ENCODE measurements around the gene YWHAE. TPM values are rescaled to one million over a fixed set of nuclear protein-coding genes. Genes with fewer than 3 reads are reported as not detected.
"Not testable (repeated sequence)": the region's sequence is repeated elsewhere in the genome, so short reads cannot be mapped to it uniquely, and the experiment has no call there.

The YWHAE gene
- total RNA-seq, 1 donor from 2014 or later = 174 TPM

DNA sequence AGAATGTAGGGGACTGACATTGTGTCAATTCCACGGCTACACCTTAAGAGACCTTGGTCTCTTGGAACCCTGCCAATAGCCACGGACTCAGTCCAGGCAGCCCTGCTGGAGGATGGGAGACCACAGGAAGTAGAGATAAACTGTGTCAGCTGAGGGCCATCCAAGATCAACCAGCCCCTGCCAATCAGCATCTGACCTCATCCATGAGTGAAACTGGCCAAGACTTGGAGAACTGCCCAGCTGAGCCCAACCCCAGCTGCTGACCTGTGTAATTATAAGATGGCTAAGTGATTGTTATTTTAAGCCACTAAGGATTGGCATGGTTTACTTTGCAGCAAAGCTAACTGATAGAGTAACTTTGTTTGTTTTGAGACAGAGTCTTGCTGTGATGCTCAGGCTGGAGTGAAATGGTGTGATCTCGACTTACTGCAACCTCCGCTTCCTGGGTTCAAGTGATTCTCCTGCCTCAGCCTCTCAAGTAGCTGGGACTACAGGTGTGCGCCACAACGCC, 13.3 kb upstream of the YWHAE start:
- ATAC-seq (peak; percentile 92), DNase-seq (ENCODE audit: low spot score) (peak; percentile 95)

DNA sequence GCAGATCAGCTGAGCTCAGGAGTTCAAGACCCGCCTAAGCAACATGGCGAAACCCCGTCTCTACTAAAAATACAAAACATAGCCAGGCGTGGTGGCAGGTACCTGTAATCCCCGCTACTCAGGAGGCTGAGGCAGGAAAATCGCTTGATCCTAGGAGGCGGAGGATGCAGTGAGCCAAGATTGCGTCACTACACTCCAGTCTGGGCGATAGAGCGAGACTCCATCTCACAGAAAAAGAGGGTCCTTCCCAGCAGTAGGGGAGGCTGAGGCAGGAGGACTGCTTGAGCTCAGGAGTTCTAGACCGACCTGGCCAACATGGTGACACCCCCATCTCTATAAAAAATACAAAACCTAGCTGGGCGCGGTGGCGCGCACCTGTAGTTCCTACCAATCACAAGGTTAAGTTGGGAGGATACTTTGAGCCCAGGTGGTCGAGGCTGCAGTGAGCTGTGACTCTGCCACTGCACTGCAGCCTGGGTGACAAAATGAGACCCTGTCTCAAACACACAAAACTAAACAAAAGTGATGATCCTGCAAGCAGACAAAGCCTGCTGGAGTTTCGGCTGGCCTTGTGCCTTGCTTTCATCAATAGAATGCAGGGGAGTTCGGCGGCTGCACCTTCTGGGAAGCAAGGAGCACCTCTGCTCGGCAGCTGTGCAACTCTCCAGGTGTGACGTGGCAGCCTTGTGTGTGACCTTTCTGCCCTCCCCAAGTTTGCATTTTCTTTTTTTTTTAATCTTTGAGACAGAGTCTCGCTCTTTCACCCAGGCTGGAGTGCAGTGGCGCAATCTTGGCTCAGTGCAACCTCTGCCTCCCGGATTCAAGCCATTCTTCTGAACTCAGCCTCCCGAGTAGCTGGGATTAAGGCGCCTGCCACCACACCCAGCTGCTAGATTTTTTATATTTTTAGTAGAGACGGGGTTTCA, 12.4 kb upstream of the YWHAE start:
- DNase-seq (ENCODE audit: low spot score) = peak; percentile 73
- ATAC-seq = peak; percentile 69

- ATAC-seq = no peak
- DNase-seq (ENCODE audit: low spot score) = no peak
Observed at GRCh38 chr17:1402262-1402586, 2.2 kb upstream of the YWHAE start.

- no peak for DNase-seq (ENCODE audit: low spot score)
- ATAC-seq = peak; percentile 41
Observed at GRCh38 chr17:1398931-1399678, 917 bp downstream of the YWHAE start.

GRCh38 chr17:1398028-1398427, 2.0 kb downstream of the YWHAE start:
- DNase-seq (ENCODE audit: low spot score) (no peak), ATAC-seq (no peak)

DNA sequence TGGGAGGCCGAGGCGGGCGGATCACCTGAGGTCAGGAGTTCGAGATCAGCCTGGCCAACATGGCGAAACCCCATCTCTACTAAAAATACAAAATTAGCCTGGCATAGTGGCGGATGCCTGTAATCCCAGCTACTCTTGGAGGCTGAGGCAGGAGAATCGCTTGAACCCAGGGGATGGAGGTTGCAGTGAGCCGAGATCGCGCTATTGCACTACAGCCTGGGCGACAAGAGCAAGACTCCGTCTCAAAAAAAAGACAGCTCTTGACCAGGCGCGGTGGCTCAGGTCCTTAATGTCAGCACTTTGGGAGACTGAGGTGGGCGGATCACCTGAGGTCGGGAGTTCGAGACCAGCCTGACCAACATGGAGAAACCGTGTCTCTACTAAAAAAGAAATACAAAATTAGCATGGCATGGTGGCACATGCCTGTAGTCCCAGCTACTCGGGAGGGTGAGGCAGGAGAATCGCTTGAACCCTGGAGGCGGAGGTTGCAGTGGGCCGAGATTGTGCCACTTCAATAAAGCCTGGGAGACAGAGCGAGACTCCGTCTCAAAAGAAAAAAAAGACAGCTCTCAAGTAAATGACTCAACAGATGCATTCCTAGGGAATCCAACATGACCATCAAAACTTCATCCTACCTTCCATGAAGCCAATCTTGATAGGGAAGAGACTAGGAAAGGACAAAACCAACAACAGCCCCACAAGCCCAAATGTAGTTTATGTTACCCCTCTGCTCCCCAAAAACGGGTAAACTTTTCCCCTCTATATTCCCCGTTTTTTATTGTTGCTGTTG, 4.0 kb downstream of the YWHAE start:
- not testable (repeated sequence) for DNase-seq (ENCODE audit: low spot score); ATAC-seq

DNA sequence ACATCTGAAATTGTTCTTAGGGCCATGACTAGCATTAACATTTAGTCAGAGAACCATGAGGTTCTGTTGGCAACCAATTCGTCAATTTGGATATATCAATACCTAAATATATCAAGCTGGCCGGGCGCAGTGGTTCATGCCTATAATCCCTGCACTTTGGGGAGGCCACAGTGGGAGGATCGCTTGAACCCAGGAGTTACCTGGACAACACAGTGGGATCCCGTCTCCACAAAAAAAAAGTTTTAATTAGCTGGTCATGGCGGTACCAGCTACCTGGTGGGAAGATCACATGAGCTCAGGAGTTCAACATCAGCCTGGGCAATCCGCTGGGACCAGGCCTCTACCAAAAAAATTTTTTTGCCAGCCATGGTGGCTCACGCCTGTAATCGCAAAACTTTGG, 8.4 kb downstream of the YWHAE start:
- DNase-seq (ENCODE audit: low spot score) (no peak), ATAC-seq (no peak)

DNA sequence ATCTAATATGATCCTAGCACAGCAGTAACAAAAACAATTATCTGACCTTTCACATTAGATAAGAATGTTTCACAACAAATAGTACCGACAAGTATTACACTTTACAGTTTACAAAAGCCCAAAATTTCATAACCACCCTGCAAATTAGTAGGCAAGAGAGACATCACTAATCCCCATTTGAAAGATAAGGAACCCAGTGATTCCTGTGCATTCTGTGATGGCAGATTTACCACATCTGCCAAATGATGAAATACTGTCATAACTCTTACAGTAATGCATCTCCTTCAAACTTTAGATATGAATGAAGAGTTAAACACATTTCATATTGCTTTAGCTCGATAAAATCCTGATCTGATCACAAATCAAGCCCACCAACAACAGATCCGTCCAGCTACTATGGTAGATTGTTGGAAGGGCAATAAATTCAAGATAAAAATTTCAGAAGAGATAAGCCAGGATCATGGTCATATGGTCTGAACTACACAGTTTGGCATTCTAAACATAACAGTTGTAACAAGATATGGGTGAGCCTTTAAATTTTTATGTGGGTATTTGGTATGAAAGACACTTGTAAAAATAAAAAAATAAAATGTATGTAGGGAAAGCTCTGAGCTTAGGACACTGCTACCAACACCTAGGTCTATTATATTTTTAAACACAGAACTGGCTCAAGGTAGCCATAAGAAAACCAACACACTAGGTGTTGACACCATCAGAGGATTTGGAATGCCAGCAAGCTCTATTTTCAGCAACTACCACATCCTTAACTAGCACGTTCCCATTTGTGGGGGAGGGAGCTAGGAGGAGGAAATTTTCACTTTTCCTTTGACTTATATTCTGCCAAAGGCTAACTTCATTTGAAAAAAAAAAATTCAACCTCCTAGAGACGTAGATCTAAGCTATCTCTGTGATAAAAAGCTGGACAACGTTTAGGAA, 9.3 kb downstream of the YWHAE start:
- ATAC-seq (peak; percentile 39), DNase-seq (ENCODE audit: low spot score) (no peak)

DNA sequence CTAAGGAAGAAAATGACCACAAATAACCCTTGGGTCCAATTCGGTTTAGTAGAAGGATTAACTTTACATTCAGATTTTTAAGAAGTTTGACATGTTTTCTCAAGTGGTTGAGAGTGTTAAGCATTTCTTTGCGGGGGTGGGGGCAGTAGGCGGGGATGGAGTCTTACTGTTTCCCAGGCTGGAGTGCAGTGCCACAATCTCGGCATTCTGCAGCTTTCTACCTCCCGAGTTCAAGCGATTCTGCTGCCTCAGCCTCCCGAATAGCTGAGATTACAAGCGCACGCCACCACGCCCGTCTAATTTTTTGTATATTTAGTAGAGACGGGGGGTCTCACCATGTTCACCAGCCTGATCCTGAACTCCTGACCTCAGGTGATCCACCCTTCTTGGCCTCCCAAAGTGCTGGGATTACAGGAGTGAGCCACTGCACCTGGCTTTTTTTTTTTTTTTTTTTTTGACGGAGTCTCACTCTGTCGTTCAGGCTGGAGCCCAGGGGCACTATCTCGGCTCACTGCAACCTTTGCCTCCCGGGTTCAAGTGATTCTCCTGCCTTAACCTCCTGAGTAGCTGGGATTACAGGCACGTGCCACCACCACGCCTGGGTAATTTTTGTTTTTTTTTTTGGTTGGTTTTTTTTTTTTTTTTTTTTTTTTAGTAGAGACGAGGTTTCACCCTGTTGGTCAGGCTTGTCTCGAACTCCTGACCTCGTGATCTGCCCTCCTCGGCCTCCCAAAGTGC, 12.4 kb downstream of the YWHAE start:
- not testable (repeated sequence) for ATAC-seq; DNase-seq (ENCODE audit: low spot score)

- not testable (repeated sequence) for ATAC-seq; DNase-seq (ENCODE audit: low spot score)
Observed at GRCh38 chr17:1386675-1387190, 13.3 kb downstream of the YWHAE start.

DNA sequence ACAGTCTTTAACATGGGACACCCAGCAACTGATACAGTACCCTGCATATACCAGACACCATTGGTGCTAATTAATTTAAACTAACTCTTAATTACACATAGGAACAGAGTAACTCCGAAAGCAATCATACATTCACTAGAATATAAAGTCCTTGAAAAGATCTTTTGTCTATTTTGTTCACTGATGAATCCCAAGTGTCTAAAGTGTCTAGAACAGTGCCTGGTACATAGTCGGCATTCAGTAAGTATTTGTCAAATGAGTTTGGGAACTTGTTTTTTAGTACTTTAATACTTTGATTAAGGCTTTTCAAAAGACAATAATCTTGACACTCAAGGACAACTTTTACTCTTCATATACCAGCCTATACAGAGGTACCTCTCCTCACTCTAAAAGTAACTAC, 13.8 kb downstream of the YWHAE start:
- DNase-seq (ENCODE audit: low spot score) = no peak
- ATAC-seq = no peak

GRCh38 chr17:1385861-1386260, 14.2 kb downstream of the YWHAE start:
- ATAC-seq (no peak), DNase-seq (ENCODE audit: low spot score) (no peak)

DNA sequence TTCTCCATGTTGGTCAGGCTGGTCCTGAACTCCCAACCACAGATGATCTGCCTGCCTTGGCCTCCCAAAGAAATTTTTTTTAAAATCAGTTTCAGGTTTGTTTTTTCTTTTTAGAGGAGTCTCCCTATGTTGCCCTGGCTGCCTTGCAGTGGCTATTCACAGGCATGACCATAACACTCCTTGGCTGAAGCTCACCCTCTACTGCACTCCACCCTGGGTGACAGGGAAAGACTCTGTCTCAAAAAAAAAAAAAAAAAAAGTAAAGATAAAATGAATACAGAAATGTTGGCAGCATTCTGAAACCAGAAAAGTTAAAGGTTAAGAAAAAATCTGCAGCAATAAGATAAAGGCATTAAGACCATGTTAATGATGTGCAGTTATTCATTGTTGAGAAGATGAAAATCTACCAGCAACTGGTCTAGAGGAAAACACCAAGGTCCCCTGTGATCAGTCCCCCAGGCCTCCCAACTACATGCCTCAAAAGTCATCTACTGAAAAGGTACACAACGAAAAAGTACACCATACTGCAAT, 15.1 kb downstream of the YWHAE start:
- DNase-seq (ENCODE audit: low spot score) (no peak), ATAC-seq (no peak)

GRCh38 chr17:1379930-1380313, 20.1 kb downstream of the YWHAE start:
- DNase-seq (ENCODE audit: low spot score) (no peak), ATAC-seq (no peak)

DNA sequence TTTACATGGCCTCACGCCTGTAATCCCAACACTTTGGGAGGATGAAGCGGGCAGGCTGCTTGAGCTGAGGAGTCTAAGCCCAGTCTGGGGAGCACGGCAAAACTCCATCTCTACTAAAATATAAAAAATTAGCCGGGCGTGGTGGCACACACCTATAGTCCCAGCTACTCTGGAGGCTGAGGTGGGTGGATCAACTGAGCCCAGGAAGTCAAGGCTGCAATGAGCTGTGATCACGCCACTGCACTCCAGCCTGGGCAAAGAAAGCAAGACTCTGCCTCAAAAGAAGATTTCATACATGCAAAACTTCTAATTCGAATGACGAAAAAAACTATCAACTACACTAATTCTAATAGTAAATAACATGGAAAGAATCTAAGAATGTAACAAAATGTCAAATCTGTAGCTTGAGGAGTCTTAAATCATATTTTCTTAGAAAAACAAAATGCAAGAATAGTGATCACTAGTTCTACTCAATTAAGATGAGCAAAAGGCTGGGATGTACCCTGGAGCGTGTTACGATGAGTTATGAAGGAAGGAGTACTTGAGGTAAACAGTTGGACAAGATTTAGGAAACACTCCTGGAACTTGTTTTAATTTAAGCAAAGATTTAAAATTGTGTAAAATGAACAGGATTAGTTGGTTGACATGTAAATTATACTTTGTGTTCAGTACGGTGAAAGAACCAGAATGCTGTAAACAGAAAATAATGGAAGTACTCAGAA, 20.7 kb downstream of the YWHAE start:
- DNase-seq (ENCODE audit: low spot score) (no peak), ATAC-seq (no peak)

DNA sequence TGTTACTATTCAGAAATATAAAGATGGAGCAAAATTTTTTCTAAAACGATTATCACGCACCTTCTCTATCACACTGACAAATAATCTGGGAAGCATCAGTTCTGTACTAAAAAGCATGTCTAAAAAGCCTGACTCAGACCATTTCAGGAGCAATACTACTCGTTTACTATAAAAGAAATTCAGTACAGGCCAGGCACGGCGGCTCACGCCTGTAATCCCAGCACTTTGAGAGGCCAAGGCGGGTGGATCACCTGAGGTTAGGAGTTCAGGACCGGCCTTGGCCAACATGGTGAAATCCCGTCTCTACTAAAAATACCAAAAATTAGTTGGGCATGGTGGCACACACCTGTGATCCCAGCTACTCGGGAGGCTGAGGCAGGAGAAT, 21.6 kb downstream of the YWHAE start:
- not testable (repeated sequence) for DNase-seq (ENCODE audit: low spot score); ATAC-seq

DNA sequence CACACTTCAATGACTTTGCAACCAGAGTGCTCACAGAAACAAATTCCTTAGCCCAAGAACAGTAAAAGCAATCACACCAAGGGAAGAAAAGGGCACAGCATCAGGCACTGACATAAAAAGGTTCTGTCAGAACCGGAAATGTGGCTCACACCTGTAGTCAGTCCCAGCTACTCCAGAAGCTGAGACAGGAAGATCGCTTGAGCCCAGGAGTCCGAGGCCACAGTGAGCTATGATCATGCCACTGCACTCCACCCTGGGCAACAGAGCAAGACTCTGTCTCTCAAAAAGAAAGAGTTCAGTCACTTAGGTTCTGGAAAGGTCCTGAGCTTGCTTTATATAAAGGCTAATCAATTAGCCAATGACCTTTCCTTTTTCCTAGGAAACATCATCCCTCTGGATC, 22.7 kb downstream of the YWHAE start:
- no peak for DNase-seq (ENCODE audit: low spot score)

GRCh38 chr17:1376061-1376460, 24.0 kb downstream of the YWHAE start:
- ATAC-seq (no peak), DNase-seq (ENCODE audit: low spot score) (no peak)

More for the DNA sequence above, 22.7 kb downstream of the YWHAE start:
- ATAC-seq = no peak

All from left lobe of liver (tissue), 2 donors.